ENCODE measurements around the gene AP3S2. TPM values are rescaled to one million over a fixed set of nuclear protein-coding genes. Genes with fewer than 3 reads are reported as not detected.

The AP3S2 gene
- total and polyA plus RNA-seq, 2 of the 13 experiments (the other 11 are each of a cell fraction or from before 2014, with no cell fraction given), result 17.6 to 44.4 TPM

DNA sequence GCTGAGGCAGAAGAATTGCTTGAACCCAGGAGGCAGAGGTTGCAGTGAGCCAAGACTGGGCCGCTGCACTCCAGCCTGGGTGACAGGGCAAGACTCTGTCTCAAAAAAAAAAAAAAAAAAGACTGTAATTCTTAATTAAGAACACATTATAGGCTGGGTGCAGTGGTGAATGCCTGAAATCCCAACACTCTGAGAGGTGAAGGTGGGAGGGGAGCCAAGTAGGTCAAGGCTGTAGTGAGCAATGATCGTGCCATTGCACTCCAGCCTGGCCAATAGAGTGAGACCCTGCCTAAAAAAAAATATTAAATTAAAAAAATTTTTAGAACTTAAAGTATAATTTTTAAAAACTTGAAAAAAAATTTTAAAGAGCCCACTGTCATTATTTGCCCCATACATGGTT, 32.4 kb upstream of the AP3S2 start:
- ATAC-seq (no peak), DNase-seq (ENCODE audit: low spot score) (no peak), FAIRE-seq (no peak)
- no peak overlapping the region for H3K4me2 ChIP-seq (ENCODE audit: low read depth, low read length)
- no peaks in the 10 kb centered on the region for H3K79me2 ChIP-seq (ENCODE audit: insufficient read depth, low read length)
- H3K4me1 ChIP-seq (ENCODE audit: insufficient read depth, low read length), result peaks cover 22% of the 10 kb centered on the region
- no peaks in the 10 kb centered on the region for H4K20me1 ChIP-seq (ENCODE audit: insufficient read depth, low read length)
- in situ Hi-C loops (cut with HindIII; ENCODE audit: extremely low pct_ligation_motif_present, low pct_unique_long_range_greater_than_20kb) (no loop called here), intact Hi-C loops (cut with micrococcal nuclease; ENCODE audit: unreplicated experiment) (no loop called here)
- H3K27ac ChIP-seq (ENCODE audit: extremely low read length, insufficient read depth, low read length), result no peak overlapping the region
- no peak overlapping the region for H2AFZ ChIP-seq (ENCODE audit: low read length)
- CTCF ChIA-PET (ENCODE audit: low intra/inter-chr PET ratio, low total read pairs), result no interaction called here
- no peaks in the 10 kb centered on the region for H3K36me3 ChIP-seq (replicated peaks in 1 of 2; ENCODE audit: control insufficient read depth in 1 of 2, insufficient read depth in 2 of 2, low read length in 2 of 2)
- POLR2A ChIA-PET, result no interaction called here
- no TSS peak for BruUV-seq (replicated peaks)
- no peak overlapping the region for H3K9ac ChIP-seq (ENCODE audit: insufficient read depth, low read depth, low read length)
- H3K27me3 ChIP-seq (ENCODE audit: control insufficient read depth in 1 of 2, insufficient read depth in 2 of 2, low read length in 2 of 2), result 0 out of 5 replicates have a peak, but pooled peaks cover 0 to 3% of the 10 kb centered on the region in 2 experiments
- no peaks in the 10 kb centered on the region for H3K9me3 ChIP-seq (ENCODE audit: low read length)
- TF ChIP-seq ZMYM2 (CRISPR knock-in tag; IDR thresholded peaks at IDR 0.05) (no peak), ZNF225 (CRISPR knock-in tag; IDR thresholded peaks at IDR 0.05) (no peak), REL (CRISPR knock-in tag; conservative IDR thresholded peaks at IDR 0.05) (no peak), ARHGAP35 (CRISPR knock-in tag; IDR thresholded peaks at IDR 0.05; ENCODE audit: borderline replicate concordance) (no peak)
- TF ChIP-seq, protein P1, sequence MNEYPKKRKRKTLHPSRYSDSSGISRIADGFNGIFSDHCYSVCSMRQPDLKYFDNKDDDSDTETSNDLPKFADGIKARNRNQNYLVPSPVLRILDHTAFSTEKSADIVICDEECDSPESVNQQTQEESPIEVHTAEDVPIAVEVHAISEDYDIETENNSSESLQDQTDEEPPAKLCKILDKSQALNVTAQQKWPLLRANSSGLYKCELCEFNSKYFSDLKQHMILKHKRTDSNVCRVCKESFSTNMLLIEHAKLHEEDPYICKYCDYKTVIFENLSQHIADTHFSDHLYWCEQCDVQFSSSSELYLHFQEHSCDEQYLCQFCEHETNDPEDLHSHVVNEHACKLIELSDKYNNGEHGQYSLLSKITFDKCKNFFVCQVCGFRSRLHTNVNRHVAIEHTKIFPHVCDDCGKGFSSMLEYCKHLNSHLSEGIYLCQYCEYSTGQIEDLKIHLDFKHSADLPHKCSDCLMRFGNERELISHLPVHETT (CRISPR knock-in tag; conservative IDR thresholded peaks at IDR 0.05), result no peak
- no peak overlapping the region for H3K4me3 ChIP-seq (replicated peaks in 1 of 3; ENCODE audit: insufficient read depth in 1 of 3, low read depth in 2 of 3, low read length in 3 of 3)
- WGBS (ENCODE audit: low lambda C conversion rate), result 50% methylated on average over 2 of the region's 2 CpGs

DNA sequence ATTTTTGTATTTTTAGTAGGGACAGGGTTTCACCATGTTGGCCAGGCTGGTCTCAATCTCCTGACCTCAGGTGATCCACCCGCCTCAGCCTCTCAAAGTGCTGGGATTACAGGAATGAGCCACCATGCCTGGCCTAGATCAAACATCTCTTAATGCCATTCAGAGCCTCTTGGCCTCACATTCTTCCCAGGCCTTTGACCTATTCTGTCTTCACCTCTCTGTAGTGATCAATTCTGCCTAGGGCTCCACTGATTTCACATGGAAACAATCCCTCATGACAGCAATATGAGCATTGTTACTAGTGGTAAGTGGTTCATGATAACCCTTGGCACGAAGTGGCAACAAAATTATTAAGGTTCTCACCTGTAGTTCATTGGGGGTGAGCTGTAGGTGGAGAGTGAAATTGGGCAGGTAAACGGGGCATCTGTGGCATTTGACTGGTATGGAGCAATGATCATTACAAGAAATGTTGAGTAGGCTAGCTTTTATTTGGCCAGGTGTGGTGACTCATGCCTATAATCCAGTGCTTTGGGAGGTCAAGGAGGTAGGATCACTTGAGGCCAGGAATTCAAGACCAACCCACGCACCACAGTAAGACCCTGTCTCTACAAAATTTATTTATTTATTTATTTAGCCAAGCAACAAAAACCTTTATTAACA, 23.8 kb upstream of the AP3S2 start:
- FAIRE-seq (no peak), ATAC-seq (no peak), DNase-seq (ENCODE audit: low spot score) (no peak)
- Histone ChIP-seq H3K9me3 (ENCODE audit: low read length) (no peaks in the 10 kb centered on the region), H3K36me3 (replicated peaks in 1 of 2; ENCODE audit: control insufficient read depth in 1 of 2, insufficient read depth in 2 of 2, low read length in 2 of 2) (no peaks in the 10 kb centered on the region), H3K4me2 (ENCODE audit: low read depth, low read length) (no peak overlapping the region), H3K4me3 (replicated peaks in 1 of 3; ENCODE audit: insufficient read depth in 1 of 3, low read depth in 2 of 3, low read length in 3 of 3) (no peak overlapping the region), H2AFZ (ENCODE audit: low read length) (no peak overlapping the region), H4K20me1 (ENCODE audit: insufficient read depth, low read length) (no peaks in the 10 kb centered on the region), H3K9ac (ENCODE audit: insufficient read depth, low read depth, low read length) (no peak overlapping the region), H3K4me1 (ENCODE audit: insufficient read depth, low read length) (peaks cover 9% of the 10 kb centered on the region), H3K27me3 (ENCODE audit: control insufficient read depth in 1 of 2, insufficient read depth in 2 of 2, low read length in 2 of 2) (no peaks in the 10 kb centered on the region), H3K27ac (ENCODE audit: extremely low read length, insufficient read depth, low read length) (no peak overlapping the region), H3K79me2 (ENCODE audit: insufficient read depth, low read length) (no peaks in the 10 kb centered on the region)
- BruUV-seq (replicated peaks), result no TSS peak
- ChIA-PET POLR2A (no interaction called here), CTCF (ENCODE audit: low intra/inter-chr PET ratio, low total read pairs) (no interaction called here)
- 22% methylated on average over 4 of the region's 4 CpGs for WGBS (ENCODE audit: low lambda C conversion rate)
- in situ Hi-C loops (cut with HindIII; ENCODE audit: extremely low pct_ligation_motif_present, low pct_unique_long_range_greater_than_20kb) (no loop called here), intact Hi-C loops (cut with micrococcal nuclease; ENCODE audit: unreplicated experiment) (loop anchor here (10.0 kb wide), 1 partner anchor 77 kb away; no protein-coding TSS in a partner anchor)
- TF ChIP-seq U2AF1 (optimal IDR thresholded peaks at IDR 0.05; ENCODE audit: low read depth, low read length) (no peak), TCF7L2 (IDR thresholded peaks at IDR 0.05; ENCODE audit: low read depth, low read length) (no peak), FOXO1 (CRISPR knock-in tag; IDR thresholded peaks at IDR 0.05) (no peak), AGO1 (IDR thresholded peaks at IDR 0.05; ENCODE audit: low read depth, low read length, poor library complexity, severe bottlenecking) (no peak)
- TF ChIP-seq, protein P2, sequence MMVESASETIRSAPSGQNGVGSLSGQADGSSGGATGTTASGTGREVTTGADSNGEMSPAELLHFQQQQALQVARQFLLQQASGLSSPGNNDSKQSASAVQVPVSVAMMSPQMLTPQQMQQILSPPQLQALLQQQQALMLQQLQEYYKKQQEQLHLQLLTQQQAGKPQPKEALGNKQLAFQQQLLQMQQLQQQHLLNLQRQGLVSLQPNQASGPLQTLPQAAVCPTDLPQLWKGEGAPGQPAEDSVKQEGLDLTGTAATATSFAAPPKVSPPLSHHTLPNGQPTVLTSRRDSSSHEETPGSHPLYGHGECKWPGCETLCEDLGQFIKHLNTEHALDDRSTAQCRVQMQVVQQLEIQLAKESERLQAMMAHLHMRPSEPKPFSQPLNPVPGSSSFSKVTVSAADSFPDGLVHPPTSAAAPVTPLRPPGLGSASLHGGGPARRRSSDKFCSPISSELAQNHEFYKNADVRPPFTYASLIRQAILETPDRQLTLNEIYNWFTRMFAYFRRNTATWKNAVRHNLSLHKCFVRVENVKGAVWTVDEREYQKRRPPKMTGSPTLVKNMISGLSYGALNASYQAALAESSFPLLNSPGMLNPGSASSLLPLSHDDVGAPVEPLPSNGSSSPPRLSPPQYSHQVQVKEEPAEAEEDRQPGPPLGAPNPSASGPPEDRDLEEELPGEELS (CRISPR knock-in tag; IDR thresholded peaks at IDR 0.05), result no peak
- TF ChIP-seq, protein P3, sequence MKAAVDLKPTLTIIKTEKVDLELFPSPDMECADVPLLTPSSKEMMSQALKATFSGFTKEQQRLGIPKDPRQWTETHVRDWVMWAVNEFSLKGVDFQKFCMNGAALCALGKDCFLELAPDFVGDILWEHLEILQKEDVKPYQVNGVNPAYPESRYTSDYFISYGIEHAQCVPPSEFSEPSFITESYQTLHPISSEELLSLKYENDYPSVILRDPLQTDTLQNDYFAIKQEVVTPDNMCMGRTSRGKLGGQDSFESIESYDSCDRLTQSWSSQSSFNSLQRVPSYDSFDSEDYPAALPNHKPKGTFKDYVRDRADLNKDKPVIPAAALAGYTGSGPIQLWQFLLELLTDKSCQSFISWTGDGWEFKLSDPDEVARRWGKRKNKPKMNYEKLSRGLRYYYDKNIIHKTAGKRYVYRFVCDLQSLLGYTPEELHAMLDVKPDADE (CRISPR knock-in tag; IDR thresholded peaks at IDR 0.05), result no peak
- TF ChIP-seq, protein P4, sequence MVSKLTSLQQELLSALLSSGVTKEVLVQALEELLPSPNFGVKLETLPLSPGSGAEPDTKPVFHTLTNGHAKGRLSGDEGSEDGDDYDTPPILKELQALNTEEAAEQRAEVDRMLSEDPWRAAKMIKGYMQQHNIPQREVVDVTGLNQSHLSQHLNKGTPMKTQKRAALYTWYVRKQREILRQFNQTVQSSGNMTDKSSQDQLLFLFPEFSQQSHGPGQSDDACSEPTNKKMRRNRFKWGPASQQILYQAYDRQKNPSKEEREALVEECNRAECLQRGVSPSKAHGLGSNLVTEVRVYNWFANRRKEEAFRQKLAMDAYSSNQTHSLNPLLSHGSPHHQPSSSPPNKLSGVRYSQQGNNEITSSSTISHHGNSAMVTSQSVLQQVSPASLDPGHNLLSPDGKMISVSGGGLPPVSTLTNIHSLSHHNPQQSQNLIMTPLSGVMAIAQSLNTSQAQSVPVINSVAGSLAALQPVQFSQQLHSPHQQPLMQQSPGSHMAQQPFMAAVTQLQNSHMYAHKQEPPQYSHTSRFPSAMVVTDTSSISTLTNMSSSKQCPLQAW (CRISPR knock-in tag; IDR thresholded peaks at IDR 0.05), result no peak

All from HepG2 (cell line).